GM19238 (cell line): ENCODE measurements around the gene KCTD1.
A peak's percentile ranks its signal among the peaks of the same experiment; 100 is the strongest.
"Not testable (repeated sequence)": the region's sequence is repeated elsewhere in the genome, so short reads cannot be mapped to it uniquely, and the experiment has no call there.

Source experiments
- DNase-seq: peaks from one replicate; pipeline ENCODE4 v3.0.0; 2011; ENCODE audit warnings: low spot score; ENCODE audit not compliant: insufficient read length

Gene KCTD1

DNA sequence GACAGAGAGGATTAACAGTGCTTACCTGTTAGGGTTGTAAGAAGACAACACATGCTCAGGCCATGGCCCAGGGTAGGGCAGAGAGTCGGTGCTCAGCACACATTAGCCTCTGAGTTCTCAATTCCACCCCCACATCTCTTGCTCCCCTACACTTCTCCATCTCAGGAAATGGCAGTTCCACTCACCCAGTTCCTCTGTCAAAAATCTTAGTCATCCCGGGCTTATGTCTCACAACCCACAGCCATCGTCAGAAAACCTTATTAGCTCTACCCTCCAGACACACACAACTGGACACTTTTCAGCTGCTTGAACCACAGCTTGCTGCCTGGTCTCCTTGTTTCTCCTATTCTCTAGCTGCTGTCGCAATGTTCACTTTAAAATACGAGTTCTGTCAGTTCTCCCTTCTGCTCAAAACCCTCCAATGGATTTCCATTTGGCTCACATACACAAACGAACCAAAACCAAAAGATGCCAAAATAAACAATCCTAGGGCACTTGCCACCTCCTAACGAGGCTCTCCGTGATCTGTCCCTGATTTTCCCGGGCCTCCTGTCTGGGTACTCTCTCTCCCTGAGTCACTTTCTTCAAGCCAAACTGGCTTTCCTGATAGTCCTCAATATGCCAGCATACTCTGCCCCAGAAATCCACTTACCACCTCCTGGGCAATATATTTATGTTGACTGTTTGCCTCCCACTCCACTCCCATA, 89.7 kb downstream of the KCTD1 start:
- no peak for DNase-seq

DNA sequence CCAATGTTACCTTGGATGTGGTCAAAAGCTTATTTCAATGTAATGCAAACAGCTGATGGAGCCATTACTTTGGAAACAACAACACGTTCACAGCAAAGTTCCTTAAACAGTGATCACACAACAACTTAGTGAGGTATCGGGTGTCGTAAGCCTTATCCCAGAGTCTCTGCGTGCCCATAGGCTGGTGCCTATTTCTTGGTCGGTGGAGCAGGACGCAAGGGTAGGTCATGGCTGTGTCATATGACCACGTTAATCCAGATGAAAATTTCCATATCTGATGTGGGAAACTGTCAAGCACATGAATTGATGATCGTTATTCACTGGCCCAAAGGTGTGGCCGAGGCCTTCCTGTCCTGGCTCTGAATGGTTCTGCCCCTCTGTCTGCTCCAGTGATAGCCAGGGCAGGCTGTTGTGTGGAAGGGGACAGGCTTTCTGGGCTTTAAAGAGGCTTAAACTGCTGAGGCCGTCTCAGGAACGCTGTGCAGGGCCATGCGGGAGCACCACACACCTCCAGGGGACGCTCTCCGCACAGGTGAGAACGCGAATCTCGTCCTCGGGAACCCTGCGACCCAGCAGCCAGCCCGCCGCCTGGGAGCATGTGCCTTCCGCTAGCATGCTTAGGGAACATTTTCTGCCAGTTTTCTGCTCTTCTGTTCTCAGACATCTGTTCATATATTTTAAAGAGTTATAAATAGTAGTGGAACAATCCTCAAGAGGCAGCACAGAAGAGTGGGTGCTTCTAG, 90.6 kb downstream of the KCTD1 start:
- DNase-seq = no peak

DNA sequence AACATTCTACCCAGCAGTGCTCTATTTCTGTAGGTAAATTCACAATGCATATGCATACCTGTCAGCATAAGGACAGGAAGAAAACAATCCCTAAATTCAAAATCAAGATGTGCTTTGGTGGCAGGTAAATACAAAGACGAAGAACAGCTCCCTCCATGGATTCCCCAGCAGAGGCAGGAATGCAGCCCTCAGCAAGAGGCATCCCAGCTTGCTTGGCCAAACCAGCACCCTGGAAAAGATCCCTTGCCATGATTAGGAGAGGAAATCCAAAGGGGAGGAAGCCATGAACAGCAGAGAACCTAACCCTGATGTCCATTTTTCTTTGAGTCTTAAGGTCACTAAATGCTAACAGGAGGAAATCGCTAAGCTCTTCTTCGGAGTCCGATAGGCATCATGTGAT, 91.2 kb downstream of the KCTD1 start:
- no peak for DNase-seq

DNA sequence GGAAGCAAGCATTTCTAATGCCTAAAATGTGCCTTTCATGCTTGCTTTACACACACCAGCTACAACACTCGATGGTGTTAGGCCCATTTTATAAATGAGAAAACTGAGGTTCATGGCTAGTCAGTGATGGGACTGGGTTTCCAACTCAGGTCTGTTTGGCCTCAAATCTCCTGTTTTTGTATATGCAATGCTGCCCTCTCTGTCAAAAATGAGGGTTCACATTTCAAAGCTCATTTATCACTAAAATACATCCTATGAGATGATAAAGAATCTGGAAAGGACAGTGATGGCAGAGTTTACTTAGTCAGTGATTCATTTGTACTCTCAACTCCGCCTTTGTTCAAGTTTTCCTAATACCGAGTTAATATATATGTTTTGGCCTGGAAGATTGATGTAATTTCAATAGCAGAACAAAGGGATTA, 92.3 kb downstream of the KCTD1 start:
- no peak for DNase-seq

DNA sequence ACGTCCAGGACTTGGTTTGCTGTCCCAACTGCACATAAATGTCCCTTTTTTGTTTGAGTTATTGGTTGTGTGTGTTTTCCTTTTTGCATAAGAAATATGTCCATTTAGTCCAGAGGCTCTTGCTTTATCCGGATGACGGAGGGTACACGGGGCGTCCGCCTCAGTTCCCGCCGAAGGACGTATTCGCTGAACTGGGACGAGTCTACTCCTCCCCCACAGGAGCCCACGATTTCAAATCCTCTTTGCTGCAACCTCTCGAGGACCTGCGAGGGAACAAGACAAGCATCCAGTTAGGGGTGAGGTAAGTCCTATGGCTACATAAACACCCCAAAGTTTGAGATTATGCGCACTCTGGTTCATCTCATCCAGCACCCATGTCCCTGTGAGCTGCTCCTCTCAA, 92.7 kb downstream of the KCTD1 start:
- no peak for DNase-seq

DNA sequence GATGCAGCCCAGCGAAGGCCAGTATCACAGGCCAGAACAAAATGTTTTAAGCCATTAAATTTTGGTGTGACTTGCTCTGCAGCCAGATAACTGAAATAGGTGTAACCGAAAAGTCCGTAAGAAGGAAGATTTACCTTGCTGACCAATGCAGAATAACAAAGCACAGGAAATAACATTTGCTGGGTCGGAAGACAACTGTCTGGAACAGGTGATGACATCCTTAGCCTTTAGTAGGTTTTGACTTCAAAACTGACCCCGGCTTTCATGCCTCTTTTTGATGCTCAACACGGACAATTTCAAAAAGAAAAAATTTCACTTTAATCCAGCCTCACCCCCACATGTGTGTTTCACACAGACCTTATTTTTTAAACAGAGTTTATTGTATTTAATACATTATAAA, 93.7 kb downstream of the KCTD1 start:
- no peak for DNase-seq

DNA sequence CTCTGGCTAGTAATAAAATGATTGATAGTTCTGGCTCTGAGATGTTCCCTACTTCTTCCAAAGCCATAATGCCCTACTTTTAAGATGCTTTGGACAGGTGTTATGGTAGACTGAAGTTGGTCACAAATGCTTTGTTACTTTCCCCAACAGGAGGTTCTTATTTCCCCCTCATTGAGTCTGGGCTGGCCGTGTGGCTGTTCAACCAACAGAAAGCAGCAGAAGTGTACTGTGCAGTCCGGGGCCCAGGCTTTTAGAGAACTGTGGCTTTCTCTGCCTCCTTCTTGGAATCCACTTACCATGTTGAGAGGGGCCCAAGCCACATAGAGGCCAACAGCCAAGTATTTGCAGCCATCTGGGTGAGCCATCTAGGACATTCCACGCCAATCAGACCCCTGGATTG, 94.2 kb downstream of the KCTD1 start:
- DNase-seq = no peak

DNA sequence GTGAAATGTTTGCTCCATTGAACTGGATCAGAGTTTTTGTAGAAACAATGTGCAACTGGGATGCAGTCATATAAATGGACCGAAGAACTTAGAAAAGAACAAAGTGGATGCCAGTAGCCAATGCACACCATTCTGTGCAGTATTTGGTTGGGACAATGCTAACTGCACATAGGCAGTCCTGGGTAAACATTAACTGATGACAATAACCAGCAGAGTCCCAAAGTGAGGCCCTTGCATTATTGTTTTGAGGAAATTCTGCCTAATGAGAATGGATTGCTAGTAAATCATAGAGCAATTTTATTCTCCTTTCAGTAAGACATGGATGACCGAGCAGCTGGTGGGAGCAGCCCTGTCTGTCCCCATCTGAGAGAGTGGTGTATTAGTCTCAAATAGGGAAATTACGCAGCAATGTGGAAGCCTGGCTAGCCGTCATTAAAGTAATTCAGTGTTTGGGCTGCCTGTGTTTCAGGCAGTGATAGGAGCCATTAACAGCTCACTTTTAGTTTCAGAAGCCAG, 94.9 kb downstream of the KCTD1 start:
- no peak for DNase-seq

DNA sequence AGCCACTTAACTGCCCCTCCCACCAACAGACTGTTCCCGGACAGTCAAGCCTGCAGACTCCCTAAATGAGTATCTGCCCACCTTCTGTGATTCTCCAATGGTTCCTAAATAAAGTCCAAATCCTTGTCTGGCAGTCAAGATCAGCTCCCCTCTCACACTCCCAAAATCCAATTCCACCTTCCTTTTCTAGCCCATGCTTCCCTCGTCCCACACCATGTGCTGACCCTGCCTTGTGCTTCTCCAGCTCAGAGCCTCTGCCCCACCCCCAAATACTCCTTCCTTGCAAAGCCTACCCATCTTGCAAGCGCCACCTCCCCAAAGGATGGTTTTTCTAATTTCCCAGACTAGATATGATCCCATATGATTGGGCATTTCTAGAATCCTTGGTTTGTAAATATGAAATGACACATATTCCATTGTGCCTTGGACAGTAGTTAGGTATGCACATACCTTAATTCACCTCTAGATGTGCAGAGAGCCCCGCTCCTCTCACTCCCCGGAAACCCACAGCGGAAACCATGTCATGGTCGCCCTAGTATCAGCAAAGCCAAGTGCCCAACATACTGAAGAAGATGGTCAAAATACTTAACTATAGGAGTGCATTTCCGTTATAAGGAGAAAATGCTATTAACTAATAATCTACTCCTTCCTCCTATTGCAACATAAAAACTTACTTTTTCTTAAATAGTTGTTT, 97.2 kb downstream of the KCTD1 start:
- no peak for DNase-seq

DNA sequence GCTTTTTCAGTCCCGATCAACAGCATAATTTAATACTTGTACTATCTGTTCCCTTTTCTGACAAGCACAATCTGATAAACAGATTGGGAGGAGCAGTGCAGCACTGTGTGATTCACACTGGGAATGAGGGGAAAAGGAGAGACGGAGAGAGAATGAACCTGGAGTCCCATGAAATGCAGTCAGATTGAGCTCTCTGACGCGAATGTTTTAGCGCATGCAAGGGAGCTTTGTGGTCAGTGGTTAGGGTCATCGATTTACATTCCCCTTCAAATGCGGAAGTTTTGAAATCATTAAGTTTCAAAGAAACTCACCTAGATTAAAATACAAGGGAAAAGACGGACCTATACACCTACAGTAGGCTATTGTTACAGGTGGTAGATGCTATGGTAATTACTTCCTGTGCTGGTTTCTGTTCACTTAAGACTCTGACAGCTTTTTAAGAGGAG, 99.6 kb downstream of the KCTD1 start:
- no peak for DNase-seq

DNA sequence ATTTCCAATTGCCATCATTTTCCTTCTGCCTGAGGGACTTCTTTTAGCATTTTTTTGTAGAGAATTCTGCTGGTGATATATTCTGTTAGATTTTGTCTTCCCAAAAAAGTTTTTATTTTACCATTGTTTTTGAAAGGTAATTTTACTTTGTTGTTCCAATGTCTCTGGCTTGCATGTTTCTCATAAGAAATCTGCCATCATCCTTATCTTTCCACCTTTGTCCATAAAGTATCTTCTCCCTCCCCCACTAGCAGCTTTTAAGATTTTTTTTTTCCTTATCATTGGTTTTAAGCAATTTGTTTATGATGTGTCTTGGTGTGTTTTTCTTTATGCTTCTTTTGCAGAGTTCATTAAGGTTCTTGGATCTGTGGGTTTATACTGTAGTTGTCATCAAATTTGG, 104.5 kb downstream of the KCTD1 start:
- no peak for DNase-seq

DNA sequence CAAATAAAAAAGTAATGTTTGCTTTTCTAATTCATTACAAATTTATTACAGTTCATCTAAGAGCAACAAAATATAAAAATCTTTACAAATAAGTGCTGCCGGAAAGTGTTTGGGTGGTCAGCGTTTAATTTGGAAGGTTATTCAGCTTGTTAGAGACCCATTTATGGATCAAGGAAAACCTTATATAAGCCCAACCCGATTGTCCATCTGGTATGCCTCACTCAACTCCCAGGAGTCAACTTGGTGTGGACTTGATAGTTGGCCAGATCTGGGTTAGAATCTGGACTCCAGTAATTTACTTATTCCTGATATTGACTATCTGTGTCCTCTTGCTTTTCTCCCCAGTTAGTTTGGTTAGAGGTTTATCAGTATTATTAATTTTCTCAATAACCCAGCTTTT, 106.2 kb downstream of the KCTD1 start:
- DNase-seq = no peak

DNA sequence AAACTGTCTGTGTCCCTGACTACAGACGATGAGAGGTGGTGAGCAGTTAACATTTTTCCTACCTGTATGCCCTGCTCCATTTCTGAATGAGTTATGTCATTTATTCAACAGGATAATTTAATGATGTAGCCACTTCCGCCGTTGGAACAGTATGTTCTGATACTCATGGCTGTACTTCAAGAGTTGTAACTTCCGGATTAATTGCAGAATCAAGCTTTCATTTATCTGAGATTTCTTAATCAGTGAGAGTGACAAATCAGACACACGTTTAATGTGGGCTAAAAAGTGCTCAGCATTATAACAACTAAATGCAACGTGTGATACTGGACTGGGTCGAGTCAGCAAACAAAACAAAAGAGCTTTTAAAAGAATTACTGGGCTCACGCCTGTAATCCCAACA, 107.7 kb downstream of the KCTD1 start:
- DNase-seq = no peak

DNA sequence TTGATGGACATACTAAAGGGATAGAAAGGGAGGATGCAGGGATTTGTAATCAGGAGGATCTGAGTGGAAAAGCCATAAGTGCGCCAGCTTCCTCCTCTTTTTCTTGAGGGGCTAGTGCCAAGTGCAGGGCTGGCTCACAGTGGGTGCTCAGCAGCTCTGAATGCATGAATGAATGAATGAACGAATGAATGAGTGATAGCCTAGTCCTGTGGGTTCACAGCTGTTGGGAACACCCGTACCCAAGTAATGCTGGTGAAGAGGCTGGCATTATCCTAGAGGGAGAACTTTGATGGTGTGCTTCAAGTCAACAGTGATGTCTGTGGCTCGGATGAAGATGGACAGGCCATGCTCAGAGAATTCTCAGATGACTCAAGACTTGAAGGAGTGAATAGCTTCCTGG, 108.8 kb downstream of the KCTD1 start:
- no peak for DNase-seq

DNA sequence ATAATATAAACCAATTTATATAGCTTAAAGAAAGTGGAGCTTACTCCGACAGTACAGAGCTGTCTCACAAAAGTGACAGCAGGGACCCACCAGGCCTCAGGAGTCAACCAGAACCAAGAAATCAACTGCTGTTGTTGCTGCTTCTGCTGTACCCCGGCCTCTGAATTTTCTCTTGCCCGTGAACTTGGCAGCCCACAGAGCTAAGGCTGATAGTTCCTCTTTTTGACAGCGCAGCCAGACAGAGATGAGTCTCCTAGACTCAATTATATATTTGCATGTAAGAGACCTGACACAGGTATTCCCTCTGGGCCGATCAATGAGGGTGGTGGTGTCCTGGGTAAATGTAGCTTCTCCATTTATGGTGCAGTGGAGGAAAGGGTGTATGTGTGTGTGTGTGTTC, 109.4 kb downstream of the KCTD1 start:
- peak; percentile 38 for DNase-seq

DNA sequence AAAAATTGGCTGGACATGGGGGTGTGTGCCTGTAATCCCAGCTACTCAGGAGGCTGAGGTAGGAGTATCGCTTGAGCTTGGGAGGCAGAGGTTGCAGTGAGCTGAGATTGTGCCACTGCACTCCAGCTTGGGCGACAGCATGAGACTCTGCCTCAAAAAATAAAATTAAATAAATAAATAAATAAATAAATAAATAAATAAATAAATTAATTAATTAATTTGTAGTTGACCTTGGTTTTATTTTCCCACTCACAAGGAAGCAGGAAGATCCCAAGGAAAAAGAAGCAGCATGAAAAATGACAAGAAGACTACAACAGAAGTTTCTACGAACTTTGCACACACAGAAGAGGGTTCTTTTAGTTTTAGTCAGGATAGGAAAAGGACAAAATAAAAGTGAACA, 110.7 kb downstream of the KCTD1 start:
- not testable (repeated sequence) for DNase-seq

DNA sequence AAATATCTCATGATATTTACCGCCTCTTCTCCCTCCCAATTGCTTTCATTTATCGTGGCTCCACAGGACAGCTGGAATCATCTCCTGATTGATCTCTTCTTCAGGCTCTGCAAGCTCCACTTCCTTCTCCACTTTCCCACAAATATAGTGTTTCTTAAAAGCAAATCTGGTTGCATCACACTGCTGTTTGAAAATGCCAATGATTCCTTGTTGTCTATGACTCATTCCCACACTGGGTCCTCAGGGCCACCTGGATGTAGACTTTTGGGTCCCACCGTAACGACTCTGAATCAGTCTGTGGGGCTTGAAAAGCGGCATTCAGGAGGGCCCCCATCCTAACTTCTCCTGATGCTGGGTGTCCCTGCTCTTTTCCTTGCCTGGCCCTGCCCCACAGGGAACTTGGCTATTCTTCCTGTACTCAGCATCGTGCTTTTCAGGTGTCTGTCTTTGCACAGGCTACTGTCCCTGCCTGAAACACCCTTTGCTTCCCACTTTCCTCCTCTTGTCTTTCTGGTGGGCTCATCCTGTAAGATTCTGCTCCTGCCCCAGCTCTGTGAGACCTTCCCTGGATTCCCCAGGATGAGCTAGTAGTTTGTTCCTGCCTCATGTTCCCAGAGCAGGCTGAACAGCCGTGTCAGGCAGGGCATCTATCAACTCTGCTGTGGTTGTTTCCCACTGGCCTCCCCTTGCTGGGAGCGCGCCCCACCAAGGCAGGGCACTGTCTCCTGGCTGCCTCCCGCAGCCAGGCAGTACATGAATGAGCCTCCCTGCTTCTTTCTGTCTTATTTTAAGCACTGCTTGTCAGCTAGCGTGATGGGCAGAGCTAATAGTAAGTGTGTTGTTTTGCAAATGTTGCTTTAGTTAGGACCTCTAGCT, 111.9 kb downstream of the KCTD1 start:
- no peak for DNase-seq

DNA sequence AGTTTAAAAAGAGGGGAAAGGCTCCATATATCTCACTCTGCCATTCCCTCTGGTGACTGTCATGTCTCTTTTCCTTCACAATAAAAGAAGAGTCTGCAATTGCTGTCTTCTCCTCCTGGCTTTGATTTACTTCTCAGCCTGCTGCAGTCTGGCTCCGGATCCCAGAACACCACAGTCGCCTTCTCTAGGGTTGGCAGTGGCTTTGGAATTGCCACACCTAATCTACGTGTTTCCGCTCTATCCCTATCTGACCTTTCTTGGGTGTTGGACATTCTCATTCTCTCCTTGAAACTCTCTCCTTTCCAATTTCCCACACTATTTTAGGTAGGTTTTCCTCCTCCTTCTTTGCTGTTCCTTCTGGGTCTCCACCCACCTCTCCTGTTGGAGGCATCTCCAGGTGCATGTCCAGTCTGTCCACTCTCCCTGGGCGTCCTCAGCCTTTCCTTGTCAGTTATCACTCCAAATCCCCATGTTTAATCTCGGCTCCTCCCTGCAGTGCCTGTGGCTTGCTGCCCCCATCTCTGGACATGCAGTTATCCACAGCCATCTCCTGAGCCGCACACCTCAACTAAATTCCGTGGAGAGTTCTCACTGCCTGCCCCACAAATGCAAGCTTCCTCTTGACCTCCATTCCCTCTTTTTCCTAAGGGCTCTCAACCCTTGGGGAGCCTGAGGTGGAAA, 112.8 kb downstream of the KCTD1 start:
- DNase-seq = no peak

DNA sequence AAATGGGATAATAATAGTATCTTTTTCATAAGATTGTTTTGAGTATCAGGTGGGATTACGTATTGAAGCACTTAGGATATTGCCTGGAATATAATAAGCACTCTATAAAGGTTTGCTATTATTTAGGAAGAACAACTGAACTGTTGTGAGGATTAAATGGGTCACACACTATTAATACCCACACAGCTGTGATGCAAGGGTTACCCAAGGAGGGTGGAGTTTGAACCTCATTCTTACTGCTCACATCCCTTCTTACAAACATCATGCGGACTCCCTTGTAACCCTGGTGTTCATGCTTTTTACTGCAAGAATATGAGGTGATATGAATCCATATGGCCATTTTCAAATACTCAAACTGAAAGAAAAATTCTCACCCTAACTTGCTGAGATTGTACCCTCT, 113.5 kb downstream of the KCTD1 start:
- no peak for DNase-seq

DNA sequence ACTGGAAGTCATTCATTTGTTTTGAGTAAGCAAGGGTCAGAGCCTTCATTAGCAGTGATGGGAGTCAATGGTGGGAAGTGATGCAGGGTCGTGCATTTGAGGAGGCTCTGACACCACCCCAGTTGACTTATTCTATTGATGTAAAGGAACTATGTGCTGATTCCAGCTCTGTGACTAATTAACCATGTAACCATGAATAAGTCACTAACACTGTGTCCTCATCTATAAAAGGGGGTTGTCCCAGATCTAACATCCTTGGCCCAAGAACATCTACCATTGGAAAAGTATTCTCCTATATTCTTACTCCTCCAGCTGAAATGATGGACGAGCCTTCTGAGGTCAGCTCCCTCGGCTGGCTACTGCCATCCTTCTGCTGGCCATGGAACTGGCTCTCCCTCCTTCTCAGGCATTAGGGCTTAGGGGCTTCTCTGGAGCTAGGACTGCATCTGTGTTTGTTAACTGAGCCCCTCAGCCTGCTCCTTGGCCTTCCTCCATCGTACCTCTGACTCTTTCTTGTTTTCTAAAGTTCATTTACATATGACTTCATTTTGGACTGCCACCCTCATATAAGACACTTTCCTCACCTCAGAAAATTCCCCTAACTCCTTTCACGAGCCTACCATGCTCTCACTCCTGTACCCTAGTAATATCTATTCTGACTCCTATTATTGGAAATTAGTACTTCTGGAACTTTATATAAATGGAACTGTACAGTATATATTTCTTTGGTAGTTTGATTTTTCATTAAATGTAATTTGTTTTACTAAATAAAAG, 115.5 kb downstream of the KCTD1 start:
- no peak for DNase-seq
